Endometrial microvascular endothelial cells (primary cell): ENCODE results near the gene SHISAL1. TPM values are rescaled to one million over a fixed set of nuclear protein-coding genes. Genes with fewer than 3 reads are reported as not detected.

ENCODE experiments used
- total RNA-seq: library from RNA; depleted of rRNA; stranded (reverse); fragments of >200 nt; gene quantifications from one replicate; pipeline ENCODE4 v1.2.3, GENCODE V29; 2015; ENCODE audit errors: inconsistent ontology term

Gene SHISAL1
- total RNA-seq, 1 donor from 2014 or later = not detected

Other genes with a start within 250 kb of the SHISAL1 start
- 1.9 TPM for gene PARVG, start 132.0 kb downstream of the SHISAL1 start, total RNA-seq
- 24.5 TPM for gene RTL6, start 185.3 kb upstream of the SHISAL1 start, total RNA-seq